ENCODE results near the gene GALNT17.

GALNT17 gene

DNA sequence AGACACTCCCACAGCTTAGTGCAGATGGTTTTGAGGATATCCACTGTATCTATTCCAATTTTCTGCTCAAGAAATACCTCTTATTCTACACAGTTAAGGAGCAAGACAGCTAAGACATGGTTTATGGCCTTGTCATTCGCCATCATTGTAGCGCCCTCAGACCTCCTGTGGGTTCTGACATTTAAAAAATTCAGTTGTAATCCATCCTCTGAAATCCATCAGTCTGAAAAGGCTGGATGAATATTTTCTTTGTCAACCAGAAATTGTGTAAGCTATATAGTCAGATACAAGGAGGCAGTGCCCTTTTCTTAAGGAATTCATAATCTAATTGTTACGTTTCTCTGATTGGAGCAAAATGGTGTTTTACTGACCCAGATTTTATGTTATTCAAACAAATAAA, 353.6 kb downstream of the GALNT17 start:
- TF ChIP-seq, protein P1, sequence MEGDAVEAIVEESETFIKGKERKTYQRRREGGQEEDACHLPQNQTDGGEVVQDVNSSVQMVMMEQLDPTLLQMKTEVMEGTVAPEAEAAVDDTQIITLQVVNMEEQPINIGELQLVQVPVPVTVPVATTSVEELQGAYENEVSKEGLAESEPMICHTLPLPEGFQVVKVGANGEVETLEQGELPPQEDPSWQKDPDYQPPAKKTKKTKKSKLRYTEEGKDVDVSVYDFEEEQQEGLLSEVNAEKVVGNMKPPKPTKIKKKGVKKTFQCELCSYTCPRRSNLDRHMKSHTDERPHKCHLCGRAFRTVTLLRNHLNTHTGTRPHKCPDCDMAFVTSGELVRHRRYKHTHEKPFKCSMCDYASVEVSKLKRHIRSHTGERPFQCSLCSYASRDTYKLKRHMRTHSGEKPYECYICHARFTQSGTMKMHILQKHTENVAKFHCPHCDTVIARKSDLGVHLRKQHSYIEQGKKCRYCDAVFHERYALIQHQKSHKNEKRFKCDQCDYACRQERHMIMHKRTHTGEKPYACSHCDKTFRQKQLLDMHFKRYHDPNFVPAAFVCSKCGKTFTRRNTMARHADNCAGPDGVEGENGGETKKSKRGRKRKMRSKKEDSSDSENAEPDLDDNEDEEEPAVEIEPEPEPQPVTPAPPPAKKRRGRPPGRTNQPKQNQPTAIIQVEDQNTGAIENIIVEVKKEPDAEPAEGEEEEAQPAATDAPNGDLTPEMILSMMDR (IDR thresholded peaks at IDR 0.05): no peak

DNA sequence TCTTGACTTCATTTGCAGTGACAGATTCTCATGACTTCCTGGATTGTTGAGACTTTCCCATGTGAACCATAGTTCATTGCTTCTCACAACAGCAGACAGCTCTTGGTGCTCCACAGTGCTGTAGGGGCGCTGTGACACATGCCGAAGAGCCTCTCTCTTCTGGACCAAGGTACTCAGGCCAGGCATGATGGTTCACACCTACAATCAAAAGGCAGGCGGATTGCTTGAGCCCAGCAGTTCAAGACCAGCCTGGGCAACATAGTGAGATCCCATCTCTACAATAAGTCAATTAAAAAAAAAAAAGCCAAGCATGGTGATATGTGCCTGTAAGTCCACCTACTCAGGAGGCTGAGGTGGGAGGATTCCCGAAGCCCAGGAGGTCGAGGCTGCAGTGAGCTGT, 354.5 kb downstream of the GALNT17 start:
- TF ChIP-seq, protein P1 (IDR thresholded peaks at IDR 0.05): no peak

DNA sequence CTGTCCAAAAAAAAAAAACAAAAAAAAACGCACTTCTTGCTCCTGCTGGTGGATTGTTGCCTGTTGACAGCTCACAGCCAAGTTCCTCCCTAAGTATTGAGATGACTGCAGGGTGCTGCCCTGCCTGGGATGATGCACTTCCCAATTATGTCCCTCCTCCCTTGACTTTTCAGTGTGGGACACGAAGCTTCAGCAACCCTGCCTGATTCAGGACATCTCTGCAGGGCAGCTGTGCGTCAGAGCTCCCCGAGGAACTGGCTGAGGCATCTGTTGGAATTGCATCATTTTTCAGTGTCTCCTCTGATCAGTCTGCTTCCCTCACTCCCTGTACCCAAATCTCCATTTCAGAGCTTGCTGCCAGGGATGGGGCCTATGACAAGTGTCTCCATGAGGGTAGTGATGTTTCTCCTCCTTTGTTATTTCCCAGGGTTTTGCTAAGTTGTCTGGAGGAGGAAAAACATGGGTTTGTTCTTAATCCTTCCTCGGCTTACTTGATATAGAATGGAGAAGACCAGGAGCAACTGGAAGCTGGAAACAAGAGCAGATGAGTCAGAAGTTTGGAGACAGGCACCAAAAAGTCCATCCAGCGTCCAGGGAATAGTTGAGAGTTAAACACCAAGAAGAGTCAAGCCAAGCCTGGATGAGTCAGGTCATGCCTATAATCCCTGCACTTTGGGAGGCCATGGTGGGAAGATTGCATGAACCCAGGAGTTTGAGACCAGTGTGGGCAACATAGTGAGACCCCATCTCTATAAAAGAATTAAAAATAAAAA, 355.1 kb downstream of the GALNT17 start:
- TF ChIP-seq, protein P1 (IDR thresholded peaks at IDR 0.05): no peak

DNA sequence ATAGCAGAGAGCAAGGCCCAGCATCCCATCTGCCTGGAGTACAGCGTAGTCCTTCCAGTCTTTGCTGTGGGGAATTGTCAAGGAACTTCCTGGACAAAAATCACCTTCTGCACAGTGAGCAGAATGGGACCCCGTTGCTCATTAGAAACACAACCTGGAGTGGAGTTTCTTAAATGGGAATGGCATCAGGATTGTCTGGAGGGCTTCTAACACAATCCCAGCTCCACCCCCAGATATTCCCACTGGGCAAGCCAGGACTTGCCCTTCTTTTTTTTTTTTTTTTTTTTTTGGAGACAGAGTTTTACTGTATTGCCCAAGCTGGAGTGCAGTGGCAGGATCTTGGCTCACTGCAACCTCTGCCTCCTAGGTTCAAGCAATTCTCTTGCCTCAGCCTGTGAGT, 356.4 kb downstream of the GALNT17 start:
- TF ChIP-seq, protein P1 (IDR thresholded peaks at IDR 0.05): no peak

DNA sequence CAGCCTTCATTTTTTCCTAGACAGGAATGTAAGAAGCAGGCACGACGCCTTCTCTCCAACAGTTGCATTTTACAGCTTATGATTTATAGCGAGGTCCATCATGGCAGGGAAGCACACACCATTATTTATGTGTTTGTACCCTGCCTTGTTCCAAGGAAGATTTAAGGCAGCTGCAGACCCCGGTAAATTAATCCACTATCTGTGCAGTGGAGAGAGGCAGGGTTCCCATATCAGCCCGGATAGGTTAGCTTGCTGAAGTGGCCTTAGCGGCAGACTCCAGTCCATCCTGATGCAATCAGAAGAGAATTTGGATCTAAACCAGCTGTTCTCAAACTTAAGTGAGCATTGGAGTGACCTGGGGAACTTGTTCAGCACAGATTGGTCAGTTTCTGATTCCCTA, 359.4 kb downstream of the GALNT17 start:
- TF ChIP-seq, protein P1 (IDR thresholded peaks at IDR 0.05): no peak

DNA sequence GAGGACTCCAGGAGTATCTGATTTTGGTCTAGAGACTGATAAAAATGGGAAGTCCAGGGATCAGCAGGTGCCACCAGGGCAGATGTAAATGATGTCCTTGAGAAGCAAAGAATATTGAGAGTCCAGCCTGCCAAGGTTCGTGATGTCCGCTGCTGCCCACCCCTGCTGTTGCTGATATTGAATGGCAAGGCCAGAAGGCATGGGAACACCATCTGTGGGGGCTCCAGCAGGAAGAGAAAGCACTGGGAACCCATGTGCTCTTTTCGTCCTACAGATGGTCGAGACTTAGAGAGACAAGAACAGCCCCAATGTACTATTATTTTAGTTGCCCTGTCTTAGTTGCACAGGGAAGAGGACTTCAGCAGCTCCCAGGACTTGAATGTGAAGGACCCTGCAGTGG, 363.9 kb downstream of the GALNT17 start:
- TF ChIP-seq, protein P1 (IDR thresholded peaks at IDR 0.05): no peak

DNA sequence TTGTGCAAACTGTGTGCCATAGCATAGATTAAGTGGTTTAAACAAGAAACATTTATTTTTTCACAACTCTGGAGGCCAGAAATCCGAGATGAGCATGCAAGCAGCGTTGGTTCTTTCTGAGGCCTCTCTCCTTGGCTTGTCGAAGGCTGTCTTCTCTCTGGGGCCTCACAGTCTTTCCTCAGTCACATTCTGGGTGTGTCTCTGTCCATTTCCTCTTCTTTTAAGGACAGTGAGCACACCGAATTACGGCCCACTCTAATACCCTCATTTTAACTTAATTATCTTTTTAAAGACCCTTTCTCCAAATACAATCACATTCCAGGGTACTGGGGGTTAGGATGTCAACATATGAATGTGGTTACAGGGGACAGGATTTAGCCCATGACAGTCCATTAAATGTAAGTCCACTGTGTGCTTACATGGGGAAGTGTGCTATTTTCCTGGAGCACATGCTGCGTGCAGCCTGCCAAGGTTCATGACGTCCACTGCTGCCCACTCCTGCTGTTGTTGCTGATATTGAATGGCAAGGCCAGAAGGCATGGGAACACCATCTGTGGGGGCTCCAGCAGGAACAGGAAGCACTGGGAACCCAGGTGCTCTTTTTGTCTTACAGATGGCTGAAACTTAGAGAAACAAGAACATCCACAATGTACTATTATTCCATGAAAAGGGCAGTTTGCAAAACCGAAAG, 365.5 kb downstream of the GALNT17 start:
- TF ChIP-seq, protein P1 (IDR thresholded peaks at IDR 0.05): no peak
